Measurements from ENCODE around the gene MTNR1A. TPM values are rescaled to one million over a fixed set of nuclear protein-coding genes. Genes with fewer than 3 reads are reported as not detected.

MTNR1A gene
- total and polyA plus RNA-seq, 2 donors (not counting 3 experiments of a cell fraction or from before 2014, with no cell fraction given), result not detected

GRCh38 chr4:186596850-186597390, 41.6 kb upstream of the MTNR1A start:
- Histone ChIP-seq H3K79me2 (ENCODE audit: control insufficient read depth, insufficient read depth, low read length) (no peaks in the 10 kb centered on the region), H3K9ac (replicated peaks; ENCODE audit: extremely low read depth, insufficient read depth, low read length) (no peak overlapping the region), H4K20me1 (replicated peaks; ENCODE audit: control insufficient read depth, extremely low read depth, insufficient read depth, low read length) (no peaks in the 10 kb centered on the region), H2AFZ (ENCODE audit: low read depth, low read length) (no peak overlapping the region), H3K4me3 (replicated peaks in 1 of 3; ENCODE audit: insufficient read depth in 1 of 3, low read depth in 1 of 3, low read length in 3 of 3) (no peak overlapping the region), H3K27ac (ENCODE audit: insufficient read depth, low read depth, low read length) (no peak overlapping the region), H3K4me1 (ENCODE audit: control insufficient read depth, extremely low read depth, insufficient read depth, low read length) (no peaks in the 10 kb centered on the region), H3K27me3 (ENCODE audit: control insufficient read depth in 2 of 2, insufficient read depth in 2 of 2, low read length in 2 of 2) (no peaks in the 10 kb centered on the region), H3K9me3 (replicated peaks; ENCODE audit: control insufficient read depth, insufficient read depth, low read length) (no peaks in the 10 kb centered on the region), H3K36me3 (ENCODE audit: control insufficient read depth in 2 of 2, extremely low read depth in 1 of 2, insufficient read depth in 2 of 2, low read length in 2 of 2) (no peaks in the 10 kb centered on the region), H3K9me1 (replicated peaks; ENCODE audit: control insufficient read depth, extremely low read depth, insufficient read depth, low read length) (no peaks in the 10 kb centered on the region), H3K4me2 (ENCODE audit: insufficient read depth, low read length) (no peak overlapping the region)
- intact Hi-C loops (cut with micrococcal nuclease) (no loop called here), dilution Hi-C loops (cut with MboI; ENCODE audit: extremely low pct_ligation_motif_present, low sequenced_read_pairs) (no loop called here)
- no TSS peak for BruUV-seq (replicated peaks)
- FAIRE-seq (no peak), DNase-seq (ENCODE audit: low read depth, low spot score) (no peak)
- ChIA-PET POLR2A (no interaction called here), CTCF (interaction anchor here (1.1 kb wide), 1 partner anchor 10 kb away, joined by 3 read pairs; no protein-coding TSS in a partner anchor)
- TF ChIP-seq MAX (IDR thresholded peaks at IDR 0.05; ENCODE audit: insufficient read depth, insufficient read length) (no peak), POLR2AphosphoS5 (IDR thresholded peaks at IDR 0.05; ENCODE audit: insufficient read depth, low read depth, low read length) (no peak), EZH2 (IDR thresholded peaks at IDR 0.05; ENCODE audit: borderline replicate concordance, low read depth, low read length, severe bottlenecking) (no peak), GATA2 (IDR thresholded peaks at IDR 0.05; ENCODE audit: insufficient read depth, insufficient read length, low read depth, low read length) (no peak), CTCF (IDR thresholded peaks at IDR 0.05; ENCODE audit: extremely low read depth in 1 of 2, insufficient read depth in 1 of 2, low read depth in 1 of 2, low read length in 2 of 2) (no peak), JUN (IDR thresholded peaks at IDR 0.05; ENCODE audit: borderline replicate concordance, insufficient read depth, insufficient read length, low read depth) (no peak), POLR2A (IDR thresholded peaks at IDR 0.05; ENCODE audit: low read depth, low read length) (no peak), FOS (IDR thresholded peaks at IDR 0.05; ENCODE audit: borderline replicate concordance, insufficient read depth, low read length) (no peak), MYC (IDR thresholded peaks at IDR 0.05; ENCODE audit: low read depth, low read length) (no peak)

Data from endothelial cell of umbilical vein (primary cell).